Muscle layer of duodenum (tissue), 2 donors: ENCODE results near the gene CFAP61.

Experiments used
- H3K27ac ChIP-seq: one replicate; pipeline ENCODE4 v1.7.0; 2013; ENCODE audit warnings: mild to moderate bottlenecking, low read length
- H3K27me3 ChIP-seq: one replicate; pipeline ENCODE4 v1.7.0; 2013; ENCODE audit warnings: low read depth, mild to moderate bottlenecking, control low read depth, low read length
- H3K36me3 ChIP-seq, 2 donors: one replicate each; pipeline ENCODE4 v1.7.0; 2013; ENCODE audit warnings: low read length in 2 of 2, control low read depth in 1 of 2, mild to moderate bottlenecking in 1 of 2; ENCODE audit not compliant: insufficient read depth in 2 of 2, control insufficient read depth in 1 of 2
- H3K4me1 ChIP-seq, 2 donors: one replicate each; pipeline ENCODE4 v1.7.0; 2013; ENCODE audit warnings: low read length in 2 of 2, mild to moderate bottlenecking in 2 of 2, control low read depth in 1 of 2, moderate library complexity in 1 of 2; ENCODE audit not compliant: insufficient read depth in 2 of 2, control insufficient read depth in 1 of 2
- H3K4me3 ChIP-seq, 2 donors: one replicate each; pipeline ENCODE4 v1.7.0; 2013; ENCODE audit warnings: low read length in 2 of 2, low read depth in 1 of 2, mild to moderate bottlenecking in 1 of 2
- H3K9me3 ChIP-seq, 2 donors: one replicate each; pipeline ENCODE4 v1.7.0; 2013; ENCODE audit warnings: low read length in 2 of 2, control low read depth in 1 of 2, mild to moderate bottlenecking in 1 of 2; ENCODE audit not compliant: control insufficient read depth in 1 of 2
- donor health status: healthy.

The CFAP61 gene

DNA sequence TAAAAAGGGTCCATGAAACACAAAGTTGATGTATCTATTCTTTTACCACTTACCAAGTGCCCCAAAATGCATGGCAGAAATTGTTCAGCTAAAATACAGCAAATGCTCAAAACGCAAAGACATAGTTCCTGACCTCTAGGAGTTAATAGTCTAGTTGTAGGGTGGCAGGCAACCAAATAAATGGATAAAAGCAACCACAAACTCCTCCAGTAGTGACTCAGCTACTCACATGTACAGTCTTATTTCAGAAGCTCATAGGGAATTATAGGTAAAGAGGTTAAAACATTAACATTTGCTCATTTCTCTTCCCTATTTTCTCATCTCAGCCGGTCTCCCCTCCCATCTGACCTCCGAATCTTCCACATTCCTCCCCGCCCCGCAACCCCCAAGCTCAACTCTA lies 171.6 kb downstream of the CFAP61 start:
- H3K36me3 ChIP-seq, result no peaks in the 10 kb centered on the region
- H3K4me3 ChIP-seq, result no peak overlapping the region
- H3K9me3 ChIP-seq, result no peaks in the 10 kb centered on the region
- no peaks in the 10 kb centered on the region for H3K4me1 ChIP-seq
- H3K27ac ChIP-seq, result no peak overlapping the region
- H3K27me3 ChIP-seq, result no peaks in the 10 kb centered on the region

DNA sequence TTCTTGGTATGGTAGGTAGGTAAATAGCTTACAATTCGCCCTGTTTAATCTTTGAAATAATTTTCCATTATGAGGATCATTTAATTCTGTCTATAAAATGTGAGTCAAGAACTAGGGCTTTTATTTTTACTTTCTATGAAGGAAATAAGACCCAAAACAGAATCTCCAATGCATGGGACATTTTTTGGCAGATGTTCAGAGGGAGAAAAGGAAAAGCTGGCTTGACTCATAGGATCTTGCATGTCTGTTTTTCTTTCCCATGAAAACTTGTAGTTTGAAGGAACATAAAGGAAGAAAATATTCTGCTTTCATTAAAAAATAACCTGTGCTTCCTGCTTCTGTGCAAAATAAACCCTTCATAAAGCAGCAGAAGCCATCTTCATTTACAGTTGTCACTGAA lies 172.5 kb downstream of the CFAP61 start:
- Histone ChIP-seq H3K9me3 (no peaks in the 10 kb centered on the region), H3K27ac (no peak overlapping the region), H3K27me3 (no peaks in the 10 kb centered on the region), H3K4me3 (no peak overlapping the region), H3K36me3 (no peaks in the 10 kb centered on the region), H3K4me1 (no peaks in the 10 kb centered on the region)

DNA sequence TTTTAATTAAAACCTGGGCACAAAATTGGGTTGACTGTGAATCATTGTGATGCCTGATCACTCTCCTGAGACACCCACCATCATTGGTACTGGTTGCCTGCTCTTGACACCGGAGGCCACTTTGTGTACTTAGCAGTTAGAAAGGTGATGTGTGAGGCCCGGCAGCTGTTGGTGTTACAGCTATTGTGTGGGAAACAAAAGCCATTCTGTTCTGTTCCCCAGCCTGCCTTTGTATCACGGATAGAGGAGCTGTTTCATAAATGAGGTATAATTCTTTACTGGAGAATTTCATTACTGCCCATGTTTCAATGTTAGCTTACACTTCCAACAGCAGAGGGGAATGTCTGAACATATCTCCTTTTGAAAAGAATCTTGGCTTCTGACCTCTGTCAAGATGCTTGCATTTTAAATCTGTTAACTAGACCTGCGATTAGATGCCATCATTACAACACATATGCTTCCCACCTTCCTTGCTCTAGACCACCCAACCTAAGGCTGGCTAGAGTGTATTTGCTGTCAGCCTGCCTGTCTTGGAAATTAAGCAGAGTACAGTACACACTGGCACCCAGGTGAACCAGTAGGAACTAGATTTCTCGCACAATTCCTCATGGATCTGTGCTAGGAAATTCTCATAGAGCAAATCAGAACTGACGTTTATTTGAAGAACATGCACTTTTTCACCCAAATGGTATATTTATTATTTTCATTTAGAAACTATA lies 173.2 kb downstream of the CFAP61 start:
- H3K36me3 ChIP-seq, result no peaks in the 10 kb centered on the region

DNA sequence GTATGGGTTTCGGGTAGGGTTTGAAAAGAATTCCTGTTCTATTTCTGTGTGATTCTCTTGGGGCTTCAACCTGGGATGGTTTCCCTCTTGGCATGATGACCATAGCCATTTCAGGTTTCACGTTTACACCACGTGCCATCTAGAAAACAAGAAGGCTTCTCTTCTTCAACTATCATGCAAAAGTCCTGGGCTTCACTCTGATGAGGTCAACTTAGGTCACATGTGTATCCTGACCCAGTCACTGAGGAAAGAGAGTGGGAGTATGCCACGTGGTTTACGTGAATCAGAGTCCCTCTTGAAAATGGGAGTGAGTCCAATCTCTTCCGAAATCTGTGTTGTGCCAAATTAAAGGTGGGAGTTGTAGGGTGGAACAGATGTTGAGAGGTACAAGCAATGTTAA lies 174.2 kb downstream of the CFAP61 start:
- Histone ChIP-seq H3K27ac (no peak overlapping the region), H3K27me3 (no peaks in the 10 kb centered on the region), H3K4me3 (no peak overlapping the region), H3K36me3 (no peaks in the 10 kb centered on the region), H3K9me3 (no peaks in the 10 kb centered on the region), H3K4me1 (no peaks in the 10 kb centered on the region)

More for the DNA sequence above, 173.2 kb downstream of the CFAP61 start:
- no peak overlapping the region for H3K27ac ChIP-seq
- H3K9me3 ChIP-seq, result no peaks in the 10 kb centered on the region
- H3K27me3 ChIP-seq, result no peaks in the 10 kb centered on the region
- H3K4me1 ChIP-seq, result no peaks in the 10 kb centered on the region
- no peak overlapping the region for H3K4me3 ChIP-seq

DNA sequence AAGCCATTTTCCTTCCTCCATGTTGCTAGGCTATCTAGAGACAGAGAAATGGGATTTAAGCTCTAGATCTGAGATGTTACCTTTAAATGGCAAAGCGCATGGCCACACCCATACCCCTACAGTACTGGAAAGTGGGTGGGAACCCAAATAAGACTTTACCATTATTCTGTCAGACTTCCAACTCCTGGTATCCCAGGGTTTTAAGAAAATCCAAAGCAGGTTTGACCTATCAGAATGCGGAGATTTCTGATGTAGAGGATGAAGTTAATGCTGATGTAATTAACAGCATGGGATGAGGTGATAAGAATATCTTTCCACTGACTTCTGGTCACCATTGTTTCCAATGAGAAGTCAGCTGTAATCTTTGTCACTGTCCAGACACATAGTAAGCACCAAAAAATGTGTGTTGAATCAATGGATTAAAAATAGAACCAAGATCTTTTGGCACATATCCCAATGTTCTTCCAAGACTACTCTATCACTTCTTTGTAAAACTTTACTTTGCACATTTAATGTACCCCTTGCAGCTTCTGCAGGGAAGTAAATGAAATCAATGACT lies 174.8 kb downstream of the CFAP61 start:
- H3K36me3 ChIP-seq, result no peaks in the 10 kb centered on the region
- H3K4me1 ChIP-seq, result no peaks in the 10 kb centered on the region
- no peaks in the 10 kb centered on the region for H3K27me3 ChIP-seq
- H3K9me3 ChIP-seq, result no peaks in the 10 kb centered on the region
- H3K27ac ChIP-seq, result no peak overlapping the region
- H3K4me3 ChIP-seq, result no peak overlapping the region

DNA sequence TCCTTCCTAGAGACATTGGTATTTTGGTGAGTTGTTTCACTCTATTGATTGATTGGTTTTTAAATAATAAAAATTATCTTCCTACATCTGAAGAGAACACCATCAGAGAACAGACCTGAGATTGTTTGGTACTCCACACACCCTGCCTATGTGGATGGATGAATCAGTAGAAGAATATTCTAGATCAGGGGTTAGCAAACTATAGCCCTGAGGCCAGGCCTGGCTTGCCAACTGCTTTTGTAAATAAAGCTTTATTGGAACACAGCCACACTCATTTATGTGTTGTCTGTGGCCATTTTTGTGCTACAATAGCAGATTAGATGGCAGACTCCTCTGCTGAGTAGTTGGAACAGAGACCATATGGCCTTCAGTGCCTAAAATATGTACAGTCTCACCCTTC lies 176.0 kb downstream of the CFAP61 start:
- no peaks in the 10 kb centered on the region for H3K9me3 ChIP-seq
- H3K4me3 ChIP-seq, result no peak overlapping the region
- no peaks in the 10 kb centered on the region for H3K36me3 ChIP-seq
- H3K4me1 ChIP-seq, result no peaks in the 10 kb centered on the region
- H3K27ac ChIP-seq, result no peak overlapping the region
- no peaks in the 10 kb centered on the region for H3K27me3 ChIP-seq

DNA sequence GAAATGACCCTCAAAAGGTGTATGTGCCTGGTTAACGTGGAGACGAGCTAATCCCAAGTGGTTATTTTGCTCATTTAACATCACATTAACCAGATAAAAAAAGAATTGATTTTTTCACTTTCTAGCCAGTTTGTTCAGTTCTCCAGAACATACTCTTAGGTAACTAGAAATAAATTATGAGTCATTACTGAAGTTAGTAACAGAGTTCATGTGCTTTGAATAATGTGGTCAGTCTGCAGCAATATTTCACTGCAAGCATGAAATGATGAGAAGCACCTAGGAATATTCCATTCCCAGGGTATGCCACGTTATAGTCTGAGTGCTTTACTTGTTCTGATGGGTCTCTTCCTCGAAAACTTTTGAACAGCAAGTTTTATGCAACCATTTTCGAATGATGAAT lies 177.3 kb downstream of the CFAP61 start:
- Histone ChIP-seq H3K27ac (no peak overlapping the region), H3K27me3 (no peaks in the 10 kb centered on the region), H3K4me1 (no peaks in the 10 kb centered on the region), H3K36me3 (no peaks in the 10 kb centered on the region), H3K4me3 (no peak overlapping the region), H3K9me3 (no peaks in the 10 kb centered on the region)

DNA sequence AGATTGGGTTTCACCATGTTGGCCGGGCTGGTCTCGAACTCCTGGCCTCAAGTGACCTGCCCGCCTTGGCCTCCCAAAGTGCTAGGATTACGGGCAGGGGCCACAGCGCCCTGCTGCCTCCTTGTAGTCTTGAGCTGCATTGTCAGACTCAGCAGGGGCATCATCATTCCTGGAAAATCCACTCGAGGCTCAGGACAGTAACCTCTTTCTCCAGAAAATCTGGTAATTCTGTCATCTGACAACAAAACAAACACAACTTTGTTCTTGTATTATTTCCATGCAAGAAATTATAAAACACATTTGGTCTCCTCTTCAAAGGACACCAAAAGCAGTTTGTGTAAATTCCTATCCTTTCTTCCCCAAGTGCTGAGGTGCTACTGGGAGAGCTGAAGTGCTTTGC lies 178.4 kb downstream of the CFAP61 start:
- Histone ChIP-seq H3K4me1 (no peaks in the 10 kb centered on the region), H3K36me3 (no peaks in the 10 kb centered on the region), H3K27ac (no peak overlapping the region), H3K9me3 (no peaks in the 10 kb centered on the region), H3K4me3 (no peak overlapping the region), H3K27me3 (no peaks in the 10 kb centered on the region)

DNA sequence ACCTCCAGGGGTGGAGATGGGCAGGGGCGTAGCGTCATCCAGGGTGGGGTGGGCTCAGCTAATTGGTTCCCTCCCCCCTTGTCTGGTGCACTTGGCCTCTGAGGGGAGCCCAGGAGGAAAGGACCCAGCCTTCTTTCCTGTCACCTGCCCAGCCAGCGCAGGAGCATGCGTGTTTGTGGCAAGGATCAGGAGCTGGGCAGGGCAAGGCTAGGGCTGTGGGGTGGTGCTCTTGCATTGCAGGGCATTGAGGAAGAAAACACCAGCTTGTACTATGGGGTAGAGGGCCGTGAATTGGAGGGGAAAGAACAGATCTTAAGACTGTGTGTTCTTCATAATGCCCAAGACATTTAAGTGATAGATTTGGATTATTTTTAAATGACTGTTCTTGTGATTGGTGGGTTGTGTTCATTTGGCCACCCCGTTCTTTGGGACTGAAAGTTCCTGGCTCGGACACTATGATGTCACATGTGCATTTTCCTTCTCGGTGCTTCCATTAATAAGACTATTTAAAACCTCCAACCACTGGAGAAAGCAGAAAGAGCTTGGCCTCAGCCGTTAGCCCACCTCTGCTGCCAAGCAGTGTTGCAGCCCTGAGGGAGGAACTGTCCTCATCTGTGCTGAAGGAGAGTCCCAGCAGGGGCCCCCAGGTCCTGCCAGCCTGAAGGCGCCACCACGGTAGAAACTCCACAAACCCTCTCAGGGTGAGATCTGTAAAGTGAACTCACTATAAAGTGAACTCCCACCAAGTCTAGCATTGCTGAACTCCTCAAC lies 179.4 kb downstream of the CFAP61 start:
- Histone ChIP-seq H3K27ac (no peak overlapping the region), H3K9me3 (no peaks in the 10 kb centered on the region), H3K4me3 (no peak overlapping the region), H3K36me3 (no peaks in the 10 kb centered on the region), H3K27me3 (no peaks in the 10 kb centered on the region), H3K4me1 (no peaks in the 10 kb centered on the region)

DNA sequence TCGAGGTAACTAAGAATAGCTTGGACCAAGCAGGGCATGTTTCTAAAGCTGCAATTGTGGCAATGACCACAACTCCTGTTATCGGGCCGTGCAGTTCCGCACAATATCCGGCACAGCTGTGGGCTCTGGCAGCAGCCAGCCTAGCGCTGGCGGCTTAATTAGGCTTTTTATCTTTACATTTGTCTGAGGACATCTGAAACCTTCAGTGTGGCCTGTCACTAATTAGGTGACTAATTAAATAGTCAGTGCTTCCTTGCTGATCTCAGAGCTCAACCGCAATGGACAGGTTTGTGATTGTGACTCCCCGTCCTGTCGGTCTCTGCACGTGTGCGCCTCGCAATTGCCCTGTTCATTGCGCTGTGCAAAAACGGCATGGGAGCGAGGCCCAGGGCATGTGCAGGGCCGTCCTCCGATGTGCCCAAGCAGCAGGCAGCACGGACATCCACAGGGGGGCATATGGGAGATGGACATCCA lies 180.7 kb downstream of the CFAP61 start:
- Histone ChIP-seq H3K36me3 (no peaks in the 10 kb centered on the region), H3K27me3 (no peaks in the 10 kb centered on the region), H3K27ac (no peak overlapping the region), H3K4me1 (no peaks in the 10 kb centered on the region), H3K9me3 (no peaks in the 10 kb centered on the region), H3K4me3 (no peak overlapping the region)

DNA sequence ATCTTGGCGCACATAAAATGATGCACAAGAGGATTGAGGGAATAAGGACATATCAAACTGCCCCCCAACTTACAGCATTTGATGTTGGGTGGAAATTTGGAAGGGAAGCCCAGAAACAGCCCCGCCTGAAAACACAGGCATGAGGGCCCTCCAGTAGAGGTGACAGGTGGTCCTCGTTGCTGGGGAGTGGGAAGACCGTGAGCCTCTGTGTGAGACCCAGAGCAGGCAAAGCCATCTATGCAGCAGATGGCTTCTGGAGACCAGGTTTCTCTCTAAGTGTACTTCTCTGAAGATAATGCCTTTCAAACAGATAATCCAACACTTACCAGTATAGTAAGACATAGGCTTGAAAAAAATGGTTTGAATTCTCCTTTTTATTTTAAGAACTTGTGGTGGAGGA lies 183.3 kb downstream of the CFAP61 start:
- H3K4me1 ChIP-seq, result no peaks in the 10 kb centered on the region
- H3K4me3 ChIP-seq, result no peak overlapping the region
- no peak overlapping the region for H3K27ac ChIP-seq
- no peaks in the 10 kb centered on the region for H3K9me3 ChIP-seq
- H3K27me3 ChIP-seq, result no peaks in the 10 kb centered on the region
- no peaks in the 10 kb centered on the region for H3K36me3 ChIP-seq
